SK-N-SH (cell line): ENCODE data around the gene NR0B2. TPM values are rescaled to one million over a fixed set of nuclear protein-coding genes. Genes with fewer than 3 reads are reported as not detected.

ENCODE experiments used
- CTCF ChIA-PET: fragments of 300-600, 350-600 bp; formaldehyde crosslinking; extraction: SDS; loops from one replicate; lab custom pipeline; 2021; lab: Yijun Ruan, JAX
- POLR2A ChIA-PET: fragments of 350-600 bp; sonication (Branson Sonifier 250); formaldehyde crosslinking; extraction: SDS; loops from one replicate; lab custom pipeline; 2020; ENCODE audit warnings: antibody characterized with exemption, inconsistent platforms; lab: Yijun Ruan, JAX
- DNase-seq: peaks from one replicate; pipeline ENCODE4 v3.0.0; 2012
- H2AFZ ChIP-seq: fragments of 200-600 bp; sonication (generic); 2 replicates; pipeline ENCODE4 v1.8.1; 2016; ENCODE audit warnings: antibody characterized with exemption, mild to moderate bottlenecking, low read depth
- H3F3A ChIP-seq: fragments of 200-600 bp; sonication (generic); replicated peaks from 2 replicates; pipeline ENCODE3; 2016; ENCODE audit warnings: antibody characterized with exemption, mild to moderate bottlenecking; ENCODE audit not compliant: insufficient read depth
- H3K27ac ChIP-seq, 2 experiments: fragments of 200-500 bp in 1 of 2; fragments of 200-600 bp in 1 of 2; sonication (Bioruptor generic) in 1 of 2; sonication (generic), shearing (Covaris generic) in 1 of 2; 2 replicates each; pipeline versions ENCODE4 v1.5.1 to v1.6.1; 2014 to 2016; ENCODE audit warnings: low read depth in 2 of 2, inconsistent platforms in 1 of 2, low read length in 1 of 2, mild to moderate bottlenecking in 1 of 2, mixed read lengths in 1 of 2
- H3K27me3 ChIP-seq: fragments of 200-600 bp; sonication (generic), shearing (Covaris generic); 2 replicates; pipeline ENCODE4 v1.6.1; 2016; ENCODE audit warnings: mixed run types; ENCODE audit not compliant: insufficient read depth
- H3K36me3 ChIP-seq, 2 experiments: fragments of 200-500 bp in 1 of 2; fragments of 200-600 bp in 1 of 2; sonication (Bioruptor generic) in 1 of 2; sonication (generic) in 1 of 2; replicated peaks in 1 of 2; 2 replicates each; pipeline versions ENCODE3 to v1.5.1; 2014 to 2016; ENCODE audit warnings: low read length in 1 of 2, mild to moderate bottlenecking in 1 of 2; ENCODE audit not compliant: insufficient read depth in 2 of 2, control insufficient read depth in 1 of 2
- H3K4me1 ChIP-seq, 2 experiments: fragments of 200-500 bp in 1 of 2; fragments of 200-600 bp in 1 of 2; sonication (Bioruptor generic) in 1 of 2; sonication (generic), shearing (Covaris generic) in 1 of 2; 2 replicates each; pipeline versions ENCODE4 v1.5.1 to v1.6.1; 2014 to 2016; ENCODE audit warnings: low read depth in 1 of 2, low read length in 1 of 2, mixed run types in 1 of 2; ENCODE audit not compliant: insufficient read depth in 2 of 2, control insufficient read depth in 1 of 2
- H3K4me2 ChIP-seq: fragments of 200-600 bp; sonication (generic), shearing (Covaris generic); 2 replicates; pipeline ENCODE4 v1.6.1; 2017; ENCODE audit warnings: mixed run types
- H3K4me3 ChIP-seq, 2 experiments: fragments of 200-500 bp in 1 of 2; fragments of 200-600 bp in 1 of 2; sonication (Bioruptor generic) in 1 of 2; sonication (generic), shearing (Covaris generic) in 1 of 2; 2 replicates each; pipeline versions ENCODE4 v1.5.1 to v1.8.1; 2014 to 2016; ENCODE audit warnings: low read depth in 2 of 2, inconsistent platforms in 1 of 2, low read length in 1 of 2, mild to moderate bottlenecking in 1 of 2, mixed read lengths in 1 of 2, moderate library complexity in 1 of 2
- H3K79me2 ChIP-seq: fragments of 200-600 bp; sonication (generic); 2 replicates; pipeline ENCODE4 v1.8.1; 2017; ENCODE audit warnings: mild to moderate bottlenecking; ENCODE audit not compliant: insufficient read depth
- H3K9ac ChIP-seq: fragments of 200-600 bp; sonication (generic); 2 replicates; pipeline ENCODE4 v1.6.1; 2017; ENCODE audit warnings: mixed run types
- H3K9me2 ChIP-seq: fragments of 200-600 bp; sonication (generic); 2 replicates; pipeline ENCODE4 v1.6.1; 2017; ENCODE audit warnings: mixed run types
- H3K9me3 ChIP-seq: fragments of 200-600 bp; sonication (generic); 2 replicates; pipeline ENCODE4 v1.6.1; 2017; ENCODE audit warnings: mixed run types, mild to moderate bottlenecking, moderate library complexity
- H4K20me1 ChIP-seq: fragments of 200-600 bp; sonication (generic); 2 replicates; pipeline ENCODE4 v1.6.1; 2017; ENCODE audit warnings: mild to moderate bottlenecking, mixed run types; ENCODE audit not compliant: insufficient read depth
- CHD2 ChIP-seq: fragments of 150-350 bp; IDR thresholded peaks from 2 replicates; pipeline ENCODE4 v1.6.1; 2018; ENCODE audit warnings: low read length; ENCODE audit not compliant: partially characterized antibody
- ELF1 ChIP-seq: IDR thresholded peaks from 2 replicates; pipeline ENCODE4 v1.4.0; 2012
- EZH2phosphoT487 ChIP-seq: fragments of 200-600 bp; sonication (generic); IDR thresholded peaks from 2 replicates; pipeline ENCODE4 v1.6.1; 2017; ENCODE audit warnings: low read depth, mixed run types, mild to moderate bottlenecking, antibody characterized with exemption, moderate library complexity, borderline replicate concordance
- FOSL2 ChIP-seq: IDR thresholded peaks from 2 replicates; pipeline ENCODE4 v1.4.0; 2012; ENCODE audit warnings: low read depth, mild to moderate bottlenecking, moderate library complexity, borderline replicate concordance
- FOXJ3 ChIP-seq: sonication (generic); formaldehyde crosslinking; IDR thresholded peaks from 2 replicates; pipeline ENCODE4 v1.5.1; 2020; ENCODE audit warnings: mild to moderate bottlenecking, missing genetic modification reagents
- FOXM1 ChIP-seq: IDR thresholded peaks from 2 replicates; pipeline ENCODE4 v1.4.0; 2012; ENCODE audit warnings: low read depth, mild to moderate bottlenecking
- GABPA ChIP-seq: IDR thresholded peaks from 2 replicates; pipeline ENCODE4 v1.4.0; 2012; ENCODE audit warnings: low read depth, mild to moderate bottlenecking
- JUND ChIP-seq: IDR thresholded peaks from 2 replicates; pipeline ENCODE4 v1.4.0; 2012
- MAX ChIP-seq: IDR thresholded peaks from 2 replicates; pipeline ENCODE4 v1.4.0; 2012; ENCODE audit warnings: low read depth
- MEF2A ChIP-seq: IDR thresholded peaks from 2 replicates; pipeline ENCODE4 v1.4.0; 2012; ENCODE audit warnings: low read depth, borderline replicate concordance
- NFIC ChIP-seq: IDR thresholded peaks from 2 replicates; pipeline ENCODE4 v1.4.0; 2012; ENCODE audit warnings: borderline replicate concordance
- NRF1 ChIP-seq: IDR thresholded peaks from 2 replicates; pipeline ENCODE4 v1.6.1; 2012; ENCODE audit warnings: low read depth, mild to moderate bottlenecking, low read length
- POLR2AphosphoS5 ChIP-seq: IDR thresholded peaks from 2 replicates; pipeline ENCODE4 v1.6.1; 2012; ENCODE audit warnings: low read depth, low read length
- RAD21 ChIP-seq: IDR thresholded peaks from 2 replicates; pipeline ENCODE4 v1.6.1; 2012; ENCODE audit warnings: mild to moderate bottlenecking, low read length
- REST ChIP-seq: IDR thresholded peaks from 2 replicates; pipeline ENCODE4 v1.6.1; 2012; ENCODE audit warnings: mild to moderate bottlenecking, low read depth, low read length, moderate library complexity
- RFX5 ChIP-seq: IDR thresholded peaks from 2 replicates; pipeline ENCODE4 v1.6.1; 2012; ENCODE audit warnings: mild to moderate bottlenecking, improper control_type of control experiment, low read length
- RXRA ChIP-seq: IDR thresholded peaks from 2 replicates; pipeline ENCODE4 v1.4.0; 2012; ENCODE audit warnings: low read depth, mild to moderate bottlenecking, borderline replicate concordance
- SMC3 ChIP-seq: IDR thresholded peaks from 2 replicates; pipeline ENCODE4 v1.6.1; 2012; ENCODE audit warnings: low read depth, low read length, improper control_type of control experiment
- TAF1 ChIP-seq: IDR thresholded peaks from 2 replicates; pipeline ENCODE4 v1.6.1; 2012; ENCODE audit warnings: low read depth, mild to moderate bottlenecking, low read length, moderate library complexity, borderline replicate concordance
- TCF12 ChIP-seq: IDR thresholded peaks from 2 replicates; pipeline ENCODE4 v1.4.0; 2012
- USF2 ChIP-seq: fragments of 150-350 bp; IDR thresholded peaks from 2 replicates; pipeline ENCODE4 v1.6.1; 2017; ENCODE audit warnings: antibody characterized with exemption, low read length, low read depth, borderline replicate concordance
- YY1 ChIP-seq: IDR thresholded peaks from 2 replicates; pipeline ENCODE4 v1.4.0; 2012; ENCODE audit warnings: low read depth, mild to moderate bottlenecking
- WGBS: methylation state at CpG from one replicate; pipeline ENCODE4 v1.1.6; 2017; ENCODE audit warnings: low lambda C conversion rate; 5-methylcytosine and 5-hydroxymethylcytosine counted together
- polyA plus RNA-seq, 3 experiments: library from polyadenylated mRNA; depleted of rRNA; stranded (reverse); fragments of >200 nt; gene quantifications; 2 replicates each; pipeline ENCODE4 v1.2.3, GENCODE V29; 2012

Gene NR0B2
- polyA plus RNA-seq, 1 of the 3 experiments (the other 2 are of a cell fraction), result not detected

- peak overlapping the region; percentile 93 for H3K4me2 ChIP-seq
- DNase-seq, result no peak
- H3K36me3 ChIP-seq, result peaks cover 17 to 26% of the 10 kb centered on the region in 2 experiments
- no peak overlapping the region for H2AFZ ChIP-seq
- no peaks in the 10 kb centered on the region for H3F3A ChIP-seq
- peak overlapping the region; percentile 69 to 80 for H3K4me3 ChIP-seq
- H4K20me1 ChIP-seq, result peaks cover 13% of the 10 kb centered on the region; the same call in 1 of the 2 replicates
- peaks cover 49% of the 10 kb centered on the region for H3K79me2 ChIP-seq
- TF ChIP-seq MEF2A (no peak), MAX (0 out of 2 replicates have a peak, but pooled peaks have one; percentile 1)
- H3K9ac ChIP-seq, result peak overlapping the region; percentile 90
- peaks cover 13 to 16% of the 10 kb centered on the region in 2 experiments; a peak in 1 of 4 replicates for H3K4me1 ChIP-seq
- WGBS, result 2% methylated on average over 6 of the region's 6 CpGs
- ChIA-PET POLR2A (interaction anchor here (0.6 to 1.4 kb wide), 3 partner anchors 22 to 219 kb away, joined by 4 to 7 read pairs (median 4); partner anchors contain the start of genes GPATCH3 and GPN2), CTCF (interaction anchor here (1.0 kb wide), 1 partner anchor 32 kb away, joined by 3 read pairs; the partner anchor contains the start of gene GPN2)
- no peaks in the 10 kb centered on the region for H3K9me3 ChIP-seq
- H3K27me3 ChIP-seq, result no peaks in the 10 kb centered on the region
- no peaks in the 10 kb centered on the region for H3K9me2 ChIP-seq
- peak overlapping the region in 1 of 2 experiments; percentile 78; a peak in 1 of 4 replicates for H3K27ac ChIP-seq
Measured at GRCh38 chr1:26922431-26922729, 8.6 kb upstream of the NR0B2 start.

GRCh38 chr1:26921540-26922430, 8.0 kb upstream of the NR0B2 start, which contains the start of gene NUDC:
NUDC (plus strand) TSS chr1:26921743; CDS start chr1:26921849, 106 bp downstream.
- Histone ChIP-seq H2AFZ (peak within 1 kb of the TSS; percentile 92), H3K4me2 (peak within 1 kb of the TSS; percentile 93), H3K9me2 (no peaks in the 10 kb centered on the region), H3K9me3 (no peaks in the 10 kb centered on the region), H4K20me1 (peaks cover 12% of the 10 kb centered on the region; the same call in 1 of the 2 replicates), H3K9ac (peak within 1 kb of the TSS; percentile 90), H3K79me2 (peaks cover 43% of the 10 kb centered on the region), H3K27me3 (no peaks in the 10 kb centered on the region), H3K4me3 (peak within 1 kb of the TSS; percentile 69 to 80), H3K27ac (peak within 1 kb of the TSS; percentile 76 to 78), H3F3A (no peaks in the 10 kb centered on the region), H3K36me3 (peaks cover 17 to 23% of the 10 kb centered on the region in 2 experiments), H3K4me1 (peaks cover 13 to 16% of the 10 kb centered on the region in 2 experiments; a peak in 1 of 4 replicates)
- ChIA-PET CTCF (interaction anchor here (1.0 kb wide), 1 partner anchor 32 kb away, joined by 3 read pairs; the partner anchor contains the start of gene GPN2), POLR2A (interaction anchor here (0.6 to 1.4 kb wide), 3 partner anchors 22 to 218 kb away, joined by 4 to 7 read pairs (median 4); partner anchors contain the start of genes GPATCH3 and GPN2)
- peak; percentile 96 for DNase-seq
- WGBS, result 4% methylated on average over 47 of the region's 83 CpGs
- TF ChIP-seq YY1 (no peak), SMC3 (no peak), RFX5 (0 out of 2 replicates have a peak, but pooled peaks have one; percentile 31), MEF2A (no peak), FOXJ3 (CRISPR knock-in tag) (no peak), FOSL2 (no peak), NRF1 (peak; percentile 64), FOXM1 (no peak), RAD21 (no peak), RXRA (no peak), TAF1 (peak; percentile 63; the same call in 1 of the 2 replicates), REST (no peak), JUND (no peak), POLR2AphosphoS5 (peak; percentile 81), USF2 (no peak), GABPA (peak; percentile 94), CHD2 (peak; percentile 51), TCF12 (no peak), NFIC (no peak), ELF1 (peak; percentile 56), EZH2phosphoT487 (no peak)
